Measurements from ENCODE around the gene ARL14.

Gene ARL14

GRCh38 chr3:160648701-160649100 is 28.3 kb upstream of the ARL14 start:
- Histone ChIP-seq H3K27me3 (no peaks in the 10 kb centered on the region), H3K4me3 (no peak overlapping the region), H4K20me1 (no peaks in the 10 kb centered on the region), H3K9ac (no peak overlapping the region), H3K4me1 (no peaks in the 10 kb centered on the region; a peak in 1 of 20 replicates), H3K36me3 (no peaks in the 10 kb centered on the region), H3K9me3 (replicated peaks in 1 of 11) (no peaks in the 10 kb centered on the region), H3K4me2 (no peak overlapping the region), H3K27ac (no peak overlapping the region)
- TF ChIP-seq Cebpa-rat (IDR thresholded peaks at IDR 0.05): no peak

GRCh38 chr3:160649596-160649995 is 27.4 kb upstream of the ARL14 start:
- H4K20me1 ChIP-seq: no peaks in the 10 kb centered on the region

GRCh38 chr3:160653512-160653911 is 23.4 kb upstream of the ARL14 start:
- H4K20me1 ChIP-seq: no peaks in the 10 kb centered on the region
- no peak overlapping the region for H3K27ac ChIP-seq
- no peaks in the 10 kb centered on the region for H3K27me3 ChIP-seq
- no peak for TF ChIP-seq Cebpa-rat (IDR thresholded peaks at IDR 0.05)
- no peak overlapping the region for H3K9ac ChIP-seq
- H3K4me2 ChIP-seq: no peak overlapping the region
- no peaks in the 10 kb centered on the region for H3K4me1 ChIP-seq
- H3K4me3 ChIP-seq: no peak overlapping the region
- no peaks in the 10 kb centered on the region for H3K36me3 ChIP-seq
- no peaks in the 10 kb centered on the region for H3K9me3 ChIP-seq (replicated peaks in 1 of 11)

More at GRCh38 chr3:160649596-160649995, 27.4 kb upstream of the ARL14 start:
- no peak overlapping the region for H3K4me2 ChIP-seq
- no peak overlapping the region for H3K4me3 ChIP-seq
- H3K4me1 ChIP-seq: no peaks in the 10 kb centered on the region; a peak in 1 of 20 replicates
- H3K27me3 ChIP-seq: no peaks in the 10 kb centered on the region
- H3K27ac ChIP-seq: no peak overlapping the region
- TF ChIP-seq Cebpa-rat (IDR thresholded peaks at IDR 0.05): no peak
- no peak overlapping the region for H3K9ac ChIP-seq
- no peaks in the 10 kb centered on the region for H3K9me3 ChIP-seq (replicated peaks in 1 of 11)
- H3K36me3 ChIP-seq: no peaks in the 10 kb centered on the region

GRCh38 chr3:160660902-160661301 is 16.1 kb upstream of the ARL14 start:
- H3K36me3 ChIP-seq: no peaks in the 10 kb centered on the region
- TF ChIP-seq Cebpa-rat (IDR thresholded peaks at IDR 0.05): no peak

GRCh38 chr3:160661660-160662059 is 15.3 kb upstream of the ARL14 start:
- no peaks in the 10 kb centered on the region for H3K27me3 ChIP-seq
- peaks cover 0 to 19% (median 6%) of the 10 kb centered on the region in 10 experiments; a peak in 9 of 20 replicates for H3K4me1 ChIP-seq
- H3K27ac ChIP-seq: no peak overlapping the region
- no peak overlapping the region for H3K4me2 ChIP-seq
- H3K4me3 ChIP-seq: no peak overlapping the region
- no peak overlapping the region for H3K9ac ChIP-seq
- no peaks in the 10 kb centered on the region for H3K36me3 ChIP-seq
- TF ChIP-seq Cebpa-rat (IDR thresholded peaks at IDR 0.05): no peak
- no peaks in the 10 kb centered on the region for H3K9me3 ChIP-seq (replicated peaks in 1 of 11)
- H4K20me1 ChIP-seq: no peaks in the 10 kb centered on the region

More at GRCh38 chr3:160660902-160661301, 16.1 kb upstream of the ARL14 start:
- Histone ChIP-seq H4K20me1 (no peaks in the 10 kb centered on the region), H3K9me3 (replicated peaks in 1 of 11) (no peaks in the 10 kb centered on the region), H3K4me2 (no peak overlapping the region), H3K27me3 (no peaks in the 10 kb centered on the region), H3K4me1 (peaks cover 0 to 11% (median 1%) of the 10 kb centered on the region in 10 experiments; a peak in 9 of 20 replicates), H3K27ac (no peak overlapping the region), H3K9ac (no peak overlapping the region), H3K4me3 (no peak overlapping the region)

- H3K4me1 ChIP-seq: peaks cover 0 to 25% (median 6%) of the 10 kb centered on the region in 10 experiments; a peak in 9 of 20 replicates
- H4K20me1 ChIP-seq: no peaks in the 10 kb centered on the region
- no peak overlapping the region for H3K9ac ChIP-seq
- H3K36me3 ChIP-seq: no peaks in the 10 kb centered on the region
- H3K4me3 ChIP-seq: no peak overlapping the region
- TF ChIP-seq Cebpa-rat (IDR thresholded peaks at IDR 0.05): no peak
- peak overlapping the region in 2 of 11 experiments; percentile 48 to 51; a peak in 2 of 22 replicates for H3K4me2 ChIP-seq
- no peaks in the 10 kb centered on the region for H3K9me3 ChIP-seq (replicated peaks in 1 of 11)
- no peak overlapping the region for H3K27ac ChIP-seq
- no peaks in the 10 kb centered on the region for H3K27me3 ChIP-seq
Observed at GRCh38 chr3:160665231-160665630, 11.7 kb upstream of the ARL14 start.

- no peak for TF ChIP-seq Cebpa-rat (IDR thresholded peaks at IDR 0.05)
- no peak overlapping the region for H3K9ac ChIP-seq
- H3K27me3 ChIP-seq: no peaks in the 10 kb centered on the region
- peak overlapping the region in 5 of 11 experiments; percentile 37 to 65 (median 48); a peak in 9 of 22 replicates for H3K4me2 ChIP-seq
- H3K36me3 ChIP-seq: no peaks in the 10 kb centered on the region
- peak overlapping the region in 2 of 11 experiments; percentile 37 to 49; a peak in 4 of 22 replicates for H3K27ac ChIP-seq
- H3K4me3 ChIP-seq: no peak overlapping the region
- no peaks in the 10 kb centered on the region for H3K9me3 ChIP-seq (replicated peaks in 1 of 11)
- peaks cover 0 to 25% (median 6%) of the 10 kb centered on the region in 10 experiments; a peak in 9 of 20 replicates for H3K4me1 ChIP-seq
- no peaks in the 10 kb centered on the region for H4K20me1 ChIP-seq
Observed at GRCh38 chr3:160665784-160666526, 11.0 kb upstream of the ARL14 start.

- H4K20me1 ChIP-seq: no peaks in the 10 kb centered on the region
- no peak overlapping the region for H3K4me2 ChIP-seq
- no peak for TF ChIP-seq Cebpa-rat (IDR thresholded peaks at IDR 0.05)
Observed at GRCh38 chr3:160667452-160667851, 9.5 kb upstream of the ARL14 start.

GRCh38 chr3:160668454-160668853 is 8.5 kb upstream of the ARL14 start:
- H3K4me1 ChIP-seq: peaks cover 0 to 25% (median 6%) of the 10 kb centered on the region in 10 experiments; a peak in 9 of 20 replicates
- no peaks in the 10 kb centered on the region for H4K20me1 ChIP-seq
- no peak overlapping the region for H3K27ac ChIP-seq
- TF ChIP-seq Cebpa-rat (IDR thresholded peaks at IDR 0.05): no peak
- no peaks in the 10 kb centered on the region for H3K9me3 ChIP-seq (replicated peaks in 1 of 11)
- no peak overlapping the region for H3K9ac ChIP-seq
- H3K4me3 ChIP-seq: no peak overlapping the region
- H3K27me3 ChIP-seq: no peaks in the 10 kb centered on the region
- H3K4me2 ChIP-seq: no peak overlapping the region
- no peaks in the 10 kb centered on the region for H3K36me3 ChIP-seq

More at GRCh38 chr3:160667452-160667851, 9.5 kb upstream of the ARL14 start:
- Histone ChIP-seq H3K27me3 (no peaks in the 10 kb centered on the region), H3K9me3 (replicated peaks in 1 of 11) (no peaks in the 10 kb centered on the region), H3K9ac (no peak overlapping the region), H3K4me1 (peaks cover 0 to 25% (median 6%) of the 10 kb centered on the region in 10 experiments; a peak in 9 of 20 replicates), H3K27ac (no peak overlapping the region), H3K36me3 (no peaks in the 10 kb centered on the region), H3K4me3 (no peak overlapping the region)

- H3K27me3 ChIP-seq: no peaks in the 10 kb centered on the region
- H3K9me3 ChIP-seq (replicated peaks in 1 of 11): no peaks in the 10 kb centered on the region
- H3K4me3 ChIP-seq: no peak overlapping the region
- no peak overlapping the region for H3K27ac ChIP-seq
- no peaks in the 10 kb centered on the region for H3K36me3 ChIP-seq
- peaks cover 0 to 13% (median 2%) of the 10 kb centered on the region in 10 experiments; a peak in 9 of 20 replicates for H3K4me1 ChIP-seq
- H3K4me2 ChIP-seq: no peak overlapping the region
- no peak overlapping the region for H3K9ac ChIP-seq
- no peaks in the 10 kb centered on the region for H4K20me1 ChIP-seq
- TF ChIP-seq Cebpa-rat (IDR thresholded peaks at IDR 0.05): no peak
Observed at GRCh38 chr3:160671231-160671630, 5.7 kb upstream of the ARL14 start.
